Activated CD8-positive, alpha-beta T cell treated with anti-CD3 and anti-CD28 coated beads, Interleukin-2, amount 10 ng/mL, durations not matched to agents 7 days and 5 days (primary cell): ENCODE data around the gene GAN. TPM values are rescaled to one million over a fixed set of nuclear protein-coding genes. Genes with fewer than 3 reads are reported as not detected.

ENCODE experiments used
- total RNA-seq, 2 experiments: library from RNA; stranded (reverse); gene quantifications; one replicate each; pipeline ENCODE4 v1.2.3, GENCODE V29; 2021

Gene GAN
- total RNA-seq, 2 experiments from 2014 or later: 7.7 to 8.5 TPM

Other genes with a start within 250 kb of the GAN start
- under 1 TPM in 1 of 2 experiments, not detected in 1; 0.23 TPM for gene C16orf46, start 237.7 kb upstream of the GAN start, total RNA-seq
- gene GCSH, start 218.6 kb upstream of the GAN start, total RNA-seq: 10 to 100 TPM; 10.1 to 13.9 TPM
- gene BCO1, start 76.3 kb upstream of the GAN start, total RNA-seq: not detected
- gene CMIP, start 129.8 kb downstream of the GAN start, total RNA-seq: 10 to 100 TPM; 62.5 to 70.4 TPM